Stimulated activated CD4-positive, alpha-beta T cell treated with anti-CD3 and anti-CD28 coated beads, Interleukin-1b, Interleukin-23, amount 100 ng/mL, for 1 hour (primary cell): Measurements from ENCODE around the gene LMAN1.
A peak's percentile ranks its signal among the peaks of the same experiment; 100 is the strongest.

Experiments used
- DNase-seq, 2 donors: peaks; one replicate each; pipeline ENCODE4 v3.0.0-alpha.2; 2020; ENCODE audit warnings: low read depth in 2 of 2

Gene LMAN1

GRCh38 chr18:59359576-59359952, 499 bp upstream of the LMAN1 start:
- DNase-seq = no peak

- DNase-seq = no peak
Observed at GRCh38 chr18:59358414-59358711, 702 bp downstream of the LMAN1 start.

- DNase-seq = no peak
Observed at GRCh38 chr18:59357928-59358327, 1.1 kb downstream of the LMAN1 start.

- DNase-seq = no peak
Observed at GRCh38 chr18:59354731-59355130, 4.3 kb downstream of the LMAN1 start.

GRCh38 chr18:59353079-59353680, 5.9 kb downstream of the LMAN1 start:
- DNase-seq = no peak

- no peak for DNase-seq
Observed at GRCh38 chr18:59352250-59352855, 6.7 kb downstream of the LMAN1 start.

- DNase-seq = no peak
Observed at GRCh38 chr18:59345556-59345955, 13.5 kb downstream of the LMAN1 start.

- DNase-seq = no peak
Observed at GRCh38 chr18:59344996-59345395, 14.1 kb downstream of the LMAN1 start.

GRCh38 chr18:59343926-59344325, 15.1 kb downstream of the LMAN1 start:
- DNase-seq = no peak

- no peak for DNase-seq
Observed at GRCh38 chr18:59340817-59341216, 18.2 kb downstream of the LMAN1 start.

GRCh38 chr18:59340312-59340711, 18.8 kb downstream of the LMAN1 start:
- no peak for DNase-seq

- no peak for DNase-seq
Observed at GRCh38 chr18:59332986-59333385, 26.1 kb downstream of the LMAN1 start.

- DNase-seq = no peak
Observed at GRCh38 chr18:59328683-59329082, 30.4 kb downstream of the LMAN1 start.

GRCh38 chr18:59325965-59326364, 33.1 kb downstream of the LMAN1 start:
- DNase-seq = no peak

GRCh38 chr18:59324623-59324971, 34.5 kb downstream of the LMAN1 start:
- DNase-seq = no peak

- no peak for DNase-seq
Observed at GRCh38 chr18:59323931-59324622, 35.0 kb downstream of the LMAN1 start.

- DNase-seq = no peak
Observed at GRCh38 chr18:59318460-59319050, 40.5 kb downstream of the LMAN1 start, which contains the start of gene CPLX4. CPLX4 (minus strand) TSS chr18:59318649; CDS start chr18:59318462, 187 bp downstream.

- no peak for DNase-seq
Observed at GRCh38 chr18:59311631-59312030, 47.4 kb downstream of the LMAN1 start.

- DNase-seq = no peak
Observed at GRCh38 chr18:59308938-59309260, 50.2 kb downstream of the LMAN1 start.

GRCh38 chr18:59308248-59308937, 50.7 kb downstream of the LMAN1 start:
- DNase-seq = peak; percentile 14 to 56

- DNase-seq = no peak
Observed at GRCh38 chr18:59306640-59307039, 52.4 kb downstream of the LMAN1 start.

GRCh38 chr18:59305295-59305694, 53.8 kb downstream of the LMAN1 start:
- DNase-seq = no peak
